Bronchial epithelial cell (primary cell): ENCODE measurements around the gene CCL26. TPM values are rescaled to one million over a fixed set of nuclear protein-coding genes. Genes with fewer than 3 reads are reported as not detected.

Source experiments
- DNase-seq: peaks from one replicate; pipeline ENCODE4 v3.0.0-alpha.2; 2010; ENCODE audit warnings: low read depth
- FAIRE-seq: peaks from 2 replicates; lab custom pipeline; 2011; peaks lifted over from hg19 to GRCh38; lab: Jason Lieb, UNC
- H3K27me3 ChIP-seq: 2 replicates; pipeline ENCODE4 v1.5.1; 2011; ENCODE audit warnings: low read length; ENCODE audit not compliant: control insufficient read depth, insufficient read depth
- H3K36me3 ChIP-seq: 2 replicates; pipeline ENCODE4 v1.5.1; 2011; ENCODE audit warnings: low read length; ENCODE audit not compliant: control insufficient read depth, insufficient read depth
- H3K4me3 ChIP-seq: 2 replicates; pipeline ENCODE4 v1.5.1; 2011; ENCODE audit warnings: mild to moderate bottlenecking, low read depth, low read length, control low read depth
- CTCF ChIP-seq: IDR thresholded peaks from 2 replicates; pipeline ENCODE4 v1.5.1; 2011; ENCODE audit warnings: mild to moderate bottlenecking, moderate library complexity, low read length, control low read depth, inconsistent platforms; ENCODE audit not compliant: insufficient read depth, severe bottlenecking
- total RNA-seq: library from RNA; depleted of rRNA; stranded (reverse); fragments of >200 nt; gene quantifications from 2 replicates; pipeline ENCODE4 v1.2.1, GENCODE V29; 2014

Gene CCL26
- total RNA-seq, 1 donor from 2014 or later, result not detected

GRCh38 chr7:75809396-75809795 lies 37.4 kb upstream of the CCL26 start:
- Histone ChIP-seq H3K27me3 (no peaks in the 10 kb centered on the region), H3K4me3 (no peak overlapping the region), H3K36me3 (no peaks in the 10 kb centered on the region)
- DNase-seq (no peak), FAIRE-seq (no peak)
- TF ChIP-seq CTCF, result no peak

- FAIRE-seq, result no peak
- no peak for DNase-seq
Measured at GRCh38 chr7:75808106-75808505, 36.1 kb upstream of the CCL26 start.

GRCh38 chr7:75807452-75807851 lies 35.4 kb upstream of the CCL26 start:
- FAIRE-seq (no peak), DNase-seq (no peak)
- Histone ChIP-seq H3K4me3 (no peak overlapping the region), H3K27me3 (no peaks in the 10 kb centered on the region), H3K36me3 (no peaks in the 10 kb centered on the region)
- no peak for TF ChIP-seq CTCF

More at GRCh38 chr7:75808106-75808505, 36.1 kb upstream of the CCL26 start:
- no peaks in the 10 kb centered on the region for H3K36me3 ChIP-seq
- H3K4me3 ChIP-seq, result no peak overlapping the region
- no peaks in the 10 kb centered on the region for H3K27me3 ChIP-seq
- no peak for TF ChIP-seq CTCF

GRCh38 chr7:75806560-75807307 lies 34.7 kb upstream of the CCL26 start:
- no peak for DNase-seq
- no peak for TF ChIP-seq CTCF
- H3K27me3 ChIP-seq, result no peaks in the 10 kb centered on the region
- FAIRE-seq, result no peak
- H3K36me3 ChIP-seq, result no peaks in the 10 kb centered on the region
- no peak overlapping the region for H3K4me3 ChIP-seq

GRCh38 chr7:75804705-75805104 lies 32.7 kb upstream of the CCL26 start:
- no peaks in the 10 kb centered on the region for H3K27me3 ChIP-seq
- H3K36me3 ChIP-seq, result no peaks in the 10 kb centered on the region
- no peak for TF ChIP-seq CTCF
- no peak overlapping the region for H3K4me3 ChIP-seq
- no peak for DNase-seq
- FAIRE-seq, result no peak

- no peak for FAIRE-seq
- no peaks in the 10 kb centered on the region for H3K36me3 ChIP-seq
- TF ChIP-seq CTCF, result no peak
- H3K27me3 ChIP-seq, result no peaks in the 10 kb centered on the region
- H3K4me3 ChIP-seq, result no peak overlapping the region
- DNase-seq, result no peak
Measured at GRCh38 chr7:75804004-75804403, 32.0 kb upstream of the CCL26 start.
